SK-N-MC (cell line): ENCODE data around the gene IMMP2L.

Experiments used
- EZH2 ChIP-seq: fragments of 200-600 bp; sonication (generic); IDR thresholded peaks from one replicate; pipeline ENCODE4 v1.6.1; 2017; ENCODE audit warnings: antibody characterized with exemption
- POLR2AphosphoS5 ChIP-seq: IDR thresholded peaks from 2 replicates; pipeline ENCODE4 v1.6.1; 2012; ENCODE audit warnings: mild to moderate bottlenecking, low read depth, low read length, borderline replicate concordance

DNA sequence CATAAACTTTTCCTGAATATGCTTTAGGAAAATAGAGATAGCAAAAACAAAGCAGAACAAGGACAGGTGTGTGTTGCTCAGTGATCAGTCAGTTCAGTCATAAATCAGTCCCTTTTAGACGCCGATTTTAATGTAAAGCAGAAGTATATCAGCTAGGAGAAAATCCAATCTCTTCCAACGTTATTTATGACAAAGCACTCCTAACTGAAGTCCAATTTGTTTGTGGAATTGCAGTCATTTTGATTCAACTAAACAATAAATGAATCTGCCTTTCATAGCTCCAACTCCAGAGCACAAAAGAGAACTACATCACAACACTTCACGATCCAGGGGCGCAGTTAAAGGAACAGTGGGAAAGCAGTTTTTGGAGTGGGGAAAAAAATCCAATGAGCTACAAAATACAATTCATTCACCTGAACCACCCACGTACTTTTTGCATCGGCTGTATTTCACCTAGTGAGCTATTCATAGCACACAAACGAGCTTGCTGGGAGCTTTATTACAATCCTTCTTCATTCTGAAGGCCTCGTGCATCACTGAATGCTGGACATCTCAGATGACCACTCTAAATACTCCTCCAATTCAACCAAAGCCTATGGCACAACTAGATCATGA is 320.0 kb downstream of the IMMP2L start:
- no peak for TF ChIP-seq POLR2AphosphoS5
- TF ChIP-seq EZH2: no peak
